NOMO-1 (cell line): ENCODE data around the gene AKAP8L.
"Not testable (repeated sequence)": the region's sequence is repeated elsewhere in the genome, so short reads cannot be mapped to it uniquely, and the experiment has no call there.

Source experiments
- DNase-seq, 2 experiments: peaks; one replicate each; lab custom pipeline; 2025; ENCODE audit not compliant: unreplicated experiment in 2 of 2; lab: John Stamatoyannopoulos, UW

AKAP8L gene

GRCh38 chr19:15363791-15364190 is 55.0 kb downstream of the AKAP8L start:
- DNase-seq: not testable (repeated sequence)

DNA sequence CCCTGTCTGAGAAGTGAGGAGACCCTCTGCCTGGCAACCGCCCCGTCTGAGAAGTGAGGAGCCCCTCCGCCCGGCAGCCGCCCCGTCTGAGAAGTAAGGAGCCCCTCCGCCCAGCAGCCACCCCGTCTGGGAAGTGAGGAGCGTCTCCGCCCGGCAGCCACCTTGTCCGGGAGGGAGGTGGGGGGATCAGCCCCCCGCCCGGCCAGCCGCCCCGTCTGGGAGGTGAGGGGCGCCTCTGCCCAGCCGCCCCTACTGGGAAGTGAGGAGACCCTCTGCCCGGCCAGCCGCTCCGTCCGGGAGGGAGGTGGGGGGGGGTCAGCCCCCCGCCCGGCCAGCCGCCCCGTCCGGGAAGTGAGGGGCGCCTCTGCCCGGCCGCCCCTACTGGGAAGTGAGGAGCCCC is 55.7 kb downstream of the AKAP8L start:
- not testable (repeated sequence) for DNase-seq

DNA sequence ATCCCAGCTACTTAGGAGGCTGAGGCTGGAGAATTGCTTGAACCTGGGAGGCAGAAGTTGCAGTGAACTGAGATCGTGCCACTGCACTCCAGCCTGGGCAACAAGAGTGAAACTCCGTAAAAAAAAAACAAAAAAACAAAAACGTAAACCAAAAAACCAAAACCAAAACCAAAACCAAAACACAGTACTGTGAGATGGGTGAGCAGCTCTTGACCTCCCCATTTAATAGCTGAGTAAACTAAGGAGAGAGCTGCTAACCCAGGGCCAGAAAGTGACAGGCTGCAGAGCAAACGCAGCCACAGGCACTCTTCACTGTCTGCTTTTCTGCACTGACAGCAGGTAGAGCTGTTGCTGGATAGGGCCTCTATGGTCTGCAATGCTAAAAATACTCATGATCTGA is 58.8 kb downstream of the AKAP8L start:
- DNase-seq: not testable (repeated sequence)

DNA sequence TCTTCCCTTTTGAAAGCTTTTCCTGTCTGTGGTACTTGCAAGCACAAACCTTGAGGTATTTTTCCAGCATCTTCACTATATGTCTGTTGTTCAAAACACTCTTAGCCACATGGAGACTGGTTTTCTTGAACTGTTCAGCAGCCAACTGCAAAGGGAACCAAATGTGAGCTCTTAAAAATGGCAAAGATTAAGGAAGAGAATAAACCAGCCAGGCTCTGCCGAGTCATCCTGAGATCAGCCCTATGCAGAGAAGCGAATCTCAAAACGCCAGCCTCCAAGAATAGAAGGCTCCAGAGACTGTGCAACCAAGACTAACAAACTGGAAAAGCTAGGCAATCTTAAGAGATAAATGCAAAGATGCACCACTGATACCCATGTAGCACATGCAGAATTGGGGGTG is 59.9 kb downstream of the AKAP8L start:
- DNase-seq: no peak

- DNase-seq: no peak
These were observed 60.9 kb downstream of the AKAP8L start for GRCh38 chr19:15357906-15358305.

DNA sequence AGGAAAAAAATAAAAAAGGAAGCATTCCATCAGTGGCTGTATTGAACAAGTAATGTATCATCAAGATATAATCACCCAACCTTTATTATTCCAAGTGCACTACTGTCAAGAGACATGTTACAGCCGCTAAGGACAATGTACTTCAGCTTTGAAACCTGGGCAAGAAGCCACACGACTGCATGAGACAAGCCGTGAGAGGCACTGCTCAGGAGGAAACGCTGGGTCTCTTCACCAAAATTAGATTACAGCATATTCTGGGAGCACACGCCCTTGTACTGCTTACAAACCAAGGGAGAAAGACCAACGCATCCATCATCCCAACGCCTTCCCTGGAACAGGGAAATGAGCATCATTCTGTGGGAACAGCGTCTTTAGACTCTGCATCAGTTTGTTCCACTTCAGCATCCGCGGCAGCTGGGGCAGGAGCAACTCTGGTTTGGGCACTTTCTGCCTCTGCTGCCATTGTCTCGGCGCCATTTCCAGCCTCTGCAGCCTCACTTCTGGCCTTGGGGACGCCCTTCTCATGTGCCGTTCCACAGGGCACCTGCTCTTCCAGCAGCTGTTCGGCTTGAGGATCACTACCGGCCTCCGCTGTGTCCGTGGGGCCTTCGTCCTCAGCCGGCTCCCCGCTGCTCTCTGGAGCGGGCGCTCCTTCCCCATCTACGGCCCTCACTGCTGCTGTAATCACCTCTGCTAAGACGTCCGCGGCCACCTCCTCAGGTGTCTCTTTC is 64.1 kb downstream of the AKAP8L start:
- DNase-seq: no peak

DNA sequence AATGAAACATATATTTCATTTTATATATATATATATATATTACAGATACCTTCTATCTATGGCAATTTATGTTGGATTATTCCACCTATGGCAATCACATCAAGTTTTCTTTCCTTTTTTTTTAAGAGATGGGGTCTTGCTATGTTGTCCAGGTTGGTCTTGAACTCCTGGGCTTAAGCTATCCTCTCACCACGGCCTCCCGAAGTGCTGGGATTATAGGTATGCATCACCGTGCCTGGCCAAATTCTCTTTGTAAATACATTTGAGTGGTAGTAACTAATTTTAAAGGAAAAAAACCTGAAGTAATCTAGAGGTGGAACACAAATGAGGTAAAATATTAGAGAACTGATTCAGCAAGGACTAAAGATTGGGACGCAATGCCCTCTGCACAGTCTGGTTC is 64.9 kb downstream of the AKAP8L start:
- DNase-seq: no peak

DNA sequence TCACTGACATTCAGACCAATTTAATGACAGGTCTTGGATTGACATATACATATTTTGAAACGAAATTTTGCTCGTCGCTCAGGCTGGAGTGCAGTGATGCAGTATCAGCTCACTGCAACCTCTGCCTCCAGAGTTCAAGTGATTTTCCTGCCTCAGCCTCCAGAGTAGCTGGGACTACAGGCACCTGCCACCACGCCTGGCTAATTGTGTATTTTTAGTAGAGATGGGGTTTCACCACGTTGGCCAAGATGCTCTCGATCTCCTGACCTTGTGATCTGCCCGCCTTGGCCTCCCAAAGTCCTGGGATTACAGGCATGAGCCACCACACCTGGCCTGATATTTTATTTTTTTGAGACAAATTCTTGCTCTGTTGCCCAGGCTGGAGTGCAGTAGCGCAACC is 66.3 kb downstream of the AKAP8L start:
- not testable (repeated sequence) for DNase-seq

GRCh38 chr19:15341328-15341727 is 77.5 kb downstream of the AKAP8L start:
- not testable (repeated sequence) for DNase-seq

DNA sequence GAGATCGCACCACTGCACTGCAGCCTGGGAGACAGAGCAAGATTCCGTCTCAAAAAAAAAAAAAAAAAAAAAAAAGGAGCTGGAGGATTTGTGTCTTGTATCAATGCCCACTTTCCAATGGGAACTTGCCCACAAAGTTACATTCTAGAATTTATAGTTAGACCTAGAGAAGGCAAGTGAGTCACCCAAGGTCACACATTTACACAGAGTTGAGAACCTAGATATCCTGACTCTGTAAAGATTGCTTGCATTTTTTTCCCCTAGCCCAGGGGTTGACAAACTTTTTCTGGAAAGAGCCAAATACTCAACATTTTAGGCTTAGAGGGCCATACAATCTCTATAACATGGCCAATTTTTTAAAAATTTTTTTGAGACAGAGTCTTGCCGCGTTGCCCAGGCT is 78.7 kb downstream of the AKAP8L start:
- no peak for DNase-seq

GRCh38 chr19:15337202-15337601 is 81.6 kb downstream of the AKAP8L start:
- DNase-seq: no peak

- not testable (repeated sequence) for DNase-seq
These were observed 82.8 kb downstream of the AKAP8L start for GRCh38 chr19:15335992-15336391.

GRCh38 chr19:15332311-15332996 is 86.3 kb downstream of the AKAP8L start, which contains the start of gene BRD4:
Gene BRD4 (minus strand): TSS chr19:15332539. CDS start chr19:15273099, 59,440 bp downstream.
- DNase-seq: peak; percentile 41 to 64

DNA sequence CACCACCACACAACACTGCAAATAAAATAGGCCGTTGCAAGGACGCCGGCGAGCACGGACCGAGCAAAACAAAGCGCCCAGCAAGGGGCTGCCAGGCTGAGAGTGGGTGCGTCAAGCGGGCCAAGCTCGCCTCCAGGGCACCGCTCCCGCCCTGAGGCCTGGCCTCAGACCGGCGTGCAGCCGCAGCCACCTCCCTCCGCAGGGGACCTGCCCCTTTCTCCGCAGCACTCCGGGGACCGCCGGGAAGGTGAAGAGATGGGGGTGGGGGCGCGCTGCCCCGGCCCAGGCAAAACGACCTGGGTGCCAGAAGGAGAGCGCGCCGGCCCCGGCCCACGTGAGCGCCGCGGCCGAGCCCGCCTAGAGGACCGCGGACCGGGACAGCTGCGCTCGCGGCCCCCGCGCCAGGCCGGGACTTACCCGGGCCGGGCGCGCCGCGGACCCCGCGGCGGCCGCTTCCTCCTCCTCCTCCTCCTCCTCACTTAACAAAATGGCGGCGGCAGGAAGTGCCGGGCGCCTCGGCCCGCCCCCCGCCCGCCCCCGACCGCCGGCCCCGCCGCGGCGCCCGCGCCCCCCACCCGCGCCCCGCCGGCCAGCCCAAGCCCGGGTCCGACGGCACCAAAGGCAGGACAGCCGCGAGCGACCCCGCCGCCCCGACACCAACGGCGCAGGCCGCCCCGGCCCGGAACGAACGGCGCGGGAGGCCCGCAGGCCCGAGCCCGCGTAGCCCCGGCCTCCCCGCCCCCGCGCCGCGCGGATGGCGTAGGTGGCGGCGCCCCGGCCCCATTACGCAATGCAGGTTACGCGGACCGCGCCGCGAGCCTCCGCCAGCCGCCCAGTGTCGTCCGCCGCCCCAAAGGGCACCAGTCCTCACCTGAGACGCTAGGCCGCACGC is 87.1 kb downstream of the AKAP8L start:
- DNase-seq: peak; percentile 47 to 48

- DNase-seq: peak in 1 of 2 experiments; percentile 7
These were observed 87.9 kb downstream of the AKAP8L start for GRCh38 chr19:15330801-15331418.
